Measurements from ENCODE around the gene ZNF239.

- TF ChIP-seq CTCF (IDR thresholded peaks at IDR 0.05) (no peak), POLR2A (IDR thresholded peaks at IDR 0.05) (no peak), POLR2AphosphoS5 (IDR thresholded peaks at IDR 0.05) (no peak)
These were observed 17.2 kb downstream of the ZNF239 start for GRCh38 chr10:43557214-43557613.
